Measurements from ENCODE around the gene PALM2AKAP2.

The PALM2AKAP2 gene

DNA sequence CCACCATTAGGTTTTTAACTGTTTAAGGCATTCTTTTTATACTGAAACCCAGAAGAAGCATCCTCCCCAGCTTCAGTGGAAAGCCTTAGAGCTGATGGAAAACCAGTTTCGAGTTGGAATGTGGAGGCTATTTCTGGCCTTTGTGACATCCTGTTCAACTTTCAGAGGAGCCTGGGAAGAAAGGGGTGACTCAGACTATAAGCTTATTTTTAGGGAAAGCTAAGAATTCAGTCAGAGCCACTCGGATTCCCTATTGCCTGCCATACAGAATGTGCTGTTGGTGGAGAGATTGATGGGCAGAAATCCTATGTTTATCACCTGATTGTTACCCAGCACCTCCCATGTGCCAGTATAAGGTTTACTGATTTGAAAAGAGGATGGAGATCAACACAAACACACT lies 19.8 kb downstream of the PALM2AKAP2 start:
- no peak overlapping the region for H3K9ac ChIP-seq (ENCODE audit: low read depth in 1 of 2, low read length in 2 of 2)
- no peak overlapping the region for H3K4me3 ChIP-seq (ENCODE audit: low read length in 2 of 2)
- H3K9me3 ChIP-seq (ENCODE audit: control insufficient read depth in 2 of 2, low read length in 2 of 2) = no peaks in the 10 kb centered on the region
- H3K4me1 ChIP-seq (ENCODE audit: control insufficient read depth in 2 of 2, insufficient read depth in 2 of 2, low read length in 2 of 2) = no peaks in the 10 kb centered on the region
- H3K27ac ChIP-seq (ENCODE audit: low read depth in 2 of 2, low read length in 2 of 2) = no peak overlapping the region
- no peaks in the 10 kb centered on the region for H3K27me3 ChIP-seq (ENCODE audit: control insufficient read depth in 2 of 2, insufficient read depth in 2 of 2, low read length in 2 of 2)
- no peaks in the 10 kb centered on the region for H3K36me3 ChIP-seq (ENCODE audit: control insufficient read depth in 2 of 2, insufficient read depth in 2 of 2, low read length in 2 of 2)

- Histone ChIP-seq H3K27me3 (ENCODE audit: control insufficient read depth in 2 of 2, insufficient read depth in 2 of 2, low read length in 2 of 2) (no peaks in the 10 kb centered on the region), H3K9me3 (ENCODE audit: control insufficient read depth in 2 of 2, low read length in 2 of 2) (no peaks in the 10 kb centered on the region), H3K36me3 (ENCODE audit: control insufficient read depth in 2 of 2, insufficient read depth in 2 of 2, low read length in 2 of 2) (no peaks in the 10 kb centered on the region), H3K27ac (ENCODE audit: low read depth in 2 of 2, low read length in 2 of 2) (no peak overlapping the region), H3K4me1 (ENCODE audit: control insufficient read depth in 2 of 2, insufficient read depth in 2 of 2, low read length in 2 of 2) (no peaks in the 10 kb centered on the region), H3K9ac (ENCODE audit: low read depth in 1 of 2, low read length in 2 of 2) (no peak overlapping the region), H3K4me3 (ENCODE audit: low read length in 2 of 2) (no peak overlapping the region)
These were observed 21.5 kb downstream of the PALM2AKAP2 start for GRCh38 chr9:109801484-109801883.

DNA sequence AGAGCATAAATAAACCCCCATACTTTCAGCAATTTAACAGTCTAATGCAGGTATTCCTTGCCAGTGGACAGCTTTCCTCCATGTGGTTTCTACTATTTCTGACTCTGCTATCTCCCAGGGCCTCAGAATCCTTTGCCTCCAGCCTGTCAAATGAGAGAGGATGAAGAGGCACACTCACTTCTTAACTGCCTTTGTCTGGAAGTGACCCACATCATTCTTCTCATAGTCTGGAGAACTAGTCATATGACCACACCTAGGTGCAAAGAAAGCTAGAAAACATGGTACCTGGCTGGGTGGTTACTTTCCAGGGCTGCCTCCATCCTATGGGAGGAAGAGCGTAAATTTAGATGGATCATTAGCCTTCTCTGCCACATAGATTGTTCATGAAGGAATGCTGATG lies 22.5 kb downstream of the PALM2AKAP2 start:
- no peak overlapping the region for H3K4me3 ChIP-seq (ENCODE audit: low read length in 2 of 2)
- no peaks in the 10 kb centered on the region for H3K9me3 ChIP-seq (ENCODE audit: control insufficient read depth in 2 of 2, low read length in 2 of 2)
- no peaks in the 10 kb centered on the region for H3K36me3 ChIP-seq (ENCODE audit: control insufficient read depth in 2 of 2, insufficient read depth in 2 of 2, low read length in 2 of 2)
- H3K9ac ChIP-seq (ENCODE audit: low read depth in 1 of 2, low read length in 2 of 2) = no peak overlapping the region
- H3K4me1 ChIP-seq (ENCODE audit: control insufficient read depth in 2 of 2, insufficient read depth in 2 of 2, low read length in 2 of 2) = no peaks in the 10 kb centered on the region
- no peak overlapping the region for H3K27ac ChIP-seq (ENCODE audit: low read depth in 2 of 2, low read length in 2 of 2)
- H3K27me3 ChIP-seq (ENCODE audit: control insufficient read depth in 2 of 2, insufficient read depth in 2 of 2, low read length in 2 of 2) = no peaks in the 10 kb centered on the region

DNA sequence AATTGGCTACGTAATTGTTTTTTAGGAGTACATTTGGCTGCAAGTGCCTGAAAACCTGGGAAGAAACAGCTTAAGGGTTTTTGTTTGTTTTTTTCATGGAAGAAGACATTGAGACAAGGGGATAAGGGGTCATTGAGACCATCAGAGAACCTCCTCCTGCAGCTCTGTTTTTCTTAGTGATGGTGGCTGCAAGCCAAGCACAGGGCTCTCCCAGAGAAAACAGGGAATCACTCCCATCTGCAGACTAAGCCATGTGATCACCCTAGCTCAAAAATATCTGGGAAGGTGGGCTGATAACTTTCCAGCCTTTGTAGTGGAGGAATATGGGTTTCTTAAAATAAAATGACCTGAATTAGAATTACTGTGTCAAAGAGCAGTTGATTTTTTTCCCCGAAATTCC lies 25.1 kb downstream of the PALM2AKAP2 start:
- no peaks in the 10 kb centered on the region for H3K36me3 ChIP-seq (ENCODE audit: control insufficient read depth in 2 of 2, insufficient read depth in 2 of 2, low read length in 2 of 2)
- no peak overlapping the region for H3K9ac ChIP-seq (ENCODE audit: low read depth in 1 of 2, low read length in 2 of 2)
- no peaks in the 10 kb centered on the region for H3K9me3 ChIP-seq (ENCODE audit: control insufficient read depth in 2 of 2, low read length in 2 of 2)
- no peaks in the 10 kb centered on the region for H3K27me3 ChIP-seq (ENCODE audit: control insufficient read depth in 2 of 2, insufficient read depth in 2 of 2, low read length in 2 of 2)
- H3K27ac ChIP-seq (ENCODE audit: low read depth in 2 of 2, low read length in 2 of 2) = no peak overlapping the region
- no peak overlapping the region for H3K4me3 ChIP-seq (ENCODE audit: low read length in 2 of 2)
- no peaks in the 10 kb centered on the region for H3K4me1 ChIP-seq (ENCODE audit: control insufficient read depth in 2 of 2, insufficient read depth in 2 of 2, low read length in 2 of 2)

- Histone ChIP-seq H3K9me3 (ENCODE audit: control insufficient read depth in 2 of 2, low read length in 2 of 2) (no peaks in the 10 kb centered on the region), H3K4me1 (ENCODE audit: control insufficient read depth in 2 of 2, insufficient read depth in 2 of 2, low read length in 2 of 2) (no peaks in the 10 kb centered on the region), H3K27ac (ENCODE audit: low read depth in 2 of 2, low read length in 2 of 2) (no peak overlapping the region)
These were observed 26.6 kb downstream of the PALM2AKAP2 start for GRCh38 chr9:109806506-109807115.

DNA sequence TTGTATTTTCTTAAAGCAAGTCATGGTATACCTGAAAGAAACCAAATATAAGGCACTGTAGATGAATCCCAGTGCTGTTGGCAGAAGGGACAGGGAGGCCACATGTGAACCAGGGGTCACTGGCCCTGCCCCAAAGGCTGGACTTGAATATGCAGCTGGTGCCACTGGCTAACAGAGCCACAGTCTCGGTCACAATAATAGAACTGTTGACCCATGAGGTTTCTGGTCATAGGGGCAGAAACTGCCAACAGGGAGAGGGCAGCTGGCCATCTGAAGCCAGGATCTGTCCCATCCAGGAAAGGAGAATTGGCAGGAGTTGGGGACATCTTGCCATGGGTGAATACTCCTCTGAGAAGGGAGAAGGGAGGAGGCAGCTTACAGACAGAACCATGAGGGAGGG lies 31.9 kb downstream of the PALM2AKAP2 start:
- Histone ChIP-seq H3K27me3 (ENCODE audit: control insufficient read depth in 2 of 2, insufficient read depth in 2 of 2, low read length in 2 of 2) (peaks cover 0 to 2% of the 10 kb centered on the region in 2 donors), H3K27ac (ENCODE audit: low read depth in 2 of 2, low read length in 2 of 2) (no peak overlapping the region), H3K4me3 (ENCODE audit: low read length in 2 of 2) (no peak overlapping the region), H3K36me3 (ENCODE audit: control insufficient read depth in 2 of 2, insufficient read depth in 2 of 2, low read length in 2 of 2) (no peaks in the 10 kb centered on the region), H3K4me1 (ENCODE audit: control insufficient read depth in 2 of 2, insufficient read depth in 2 of 2, low read length in 2 of 2) (no peaks in the 10 kb centered on the region), H3K9ac (ENCODE audit: low read depth in 1 of 2, low read length in 2 of 2) (no peak overlapping the region), H3K9me3 (ENCODE audit: control insufficient read depth in 2 of 2, low read length in 2 of 2) (no peaks in the 10 kb centered on the region)

More at GRCh38 chr9:109806506-109807115, 26.6 kb downstream of the PALM2AKAP2 start:
- Histone ChIP-seq H3K27me3 (ENCODE audit: control insufficient read depth in 2 of 2, insufficient read depth in 2 of 2, low read length in 2 of 2) (peaks cover 0 to 2% of the 10 kb centered on the region in 2 donors), H3K36me3 (ENCODE audit: control insufficient read depth in 2 of 2, insufficient read depth in 2 of 2, low read length in 2 of 2) (no peaks in the 10 kb centered on the region), H3K4me3 (ENCODE audit: low read length in 2 of 2) (no peak overlapping the region), H3K9ac (ENCODE audit: low read depth in 1 of 2, low read length in 2 of 2) (no peak overlapping the region)

DNA sequence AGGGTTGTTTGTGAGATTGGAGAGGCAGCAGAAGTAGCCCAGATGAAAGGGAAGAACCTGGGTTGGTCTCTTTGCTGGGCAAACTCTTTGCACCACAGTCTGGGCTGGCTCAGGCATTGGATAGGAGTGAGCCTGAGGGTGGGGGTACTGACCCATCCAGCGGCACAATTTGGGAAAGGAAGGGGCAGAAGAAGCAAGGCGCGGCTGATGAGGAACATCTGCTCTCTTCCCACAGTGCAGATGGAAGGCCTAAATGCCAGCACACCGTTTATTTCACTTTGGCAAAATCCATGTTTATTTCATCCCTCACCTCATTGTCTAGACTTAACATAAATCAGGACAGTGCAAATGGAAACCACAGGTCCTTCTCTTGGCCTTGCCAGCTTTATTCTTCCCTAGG lies 32.3 kb downstream of the PALM2AKAP2 start:
- H3K36me3 ChIP-seq (ENCODE audit: control insufficient read depth in 2 of 2, insufficient read depth in 2 of 2, low read length in 2 of 2) = no peaks in the 10 kb centered on the region
- H3K4me1 ChIP-seq (ENCODE audit: control insufficient read depth in 2 of 2, insufficient read depth in 2 of 2, low read length in 2 of 2) = no peaks in the 10 kb centered on the region
- H3K4me3 ChIP-seq (ENCODE audit: low read length in 2 of 2) = no peak overlapping the region
- no peak overlapping the region for H3K9ac ChIP-seq (ENCODE audit: low read depth in 1 of 2, low read length in 2 of 2)
- no peak overlapping the region for H3K27ac ChIP-seq (ENCODE audit: low read depth in 2 of 2, low read length in 2 of 2)
- H3K9me3 ChIP-seq (ENCODE audit: control insufficient read depth in 2 of 2, low read length in 2 of 2) = no peaks in the 10 kb centered on the region
- H3K27me3 ChIP-seq (ENCODE audit: control insufficient read depth in 2 of 2, insufficient read depth in 2 of 2, low read length in 2 of 2) = peaks cover 0 to 2% of the 10 kb centered on the region in 2 donors

- H3K9ac ChIP-seq (ENCODE audit: low read depth in 1 of 2, low read length in 2 of 2) = no peak overlapping the region
- no peak overlapping the region for H3K4me3 ChIP-seq (ENCODE audit: low read length in 2 of 2)
- no peaks in the 10 kb centered on the region for H3K9me3 ChIP-seq (ENCODE audit: control insufficient read depth in 2 of 2, low read length in 2 of 2)
- H3K36me3 ChIP-seq (ENCODE audit: control insufficient read depth in 2 of 2, insufficient read depth in 2 of 2, low read length in 2 of 2) = no peaks in the 10 kb centered on the region
- H3K27ac ChIP-seq (ENCODE audit: low read depth in 2 of 2, low read length in 2 of 2) = no peak overlapping the region
- H3K27me3 ChIP-seq (ENCODE audit: control insufficient read depth in 2 of 2, insufficient read depth in 2 of 2, low read length in 2 of 2) = peaks cover 0 to 2% of the 10 kb centered on the region in 2 donors
- H3K4me1 ChIP-seq (ENCODE audit: control insufficient read depth in 2 of 2, insufficient read depth in 2 of 2, low read length in 2 of 2) = no peaks in the 10 kb centered on the region
These were observed 32.9 kb downstream of the PALM2AKAP2 start for GRCh38 chr9:109812818-109813281.

GRCh38 chr9:109813303-109813702 lies 33.3 kb downstream of the PALM2AKAP2 start:
- Histone ChIP-seq H3K36me3 (ENCODE audit: control insufficient read depth in 2 of 2, insufficient read depth in 2 of 2, low read length in 2 of 2) (no peaks in the 10 kb centered on the region), H3K4me1 (ENCODE audit: control insufficient read depth in 2 of 2, insufficient read depth in 2 of 2, low read length in 2 of 2) (no peaks in the 10 kb centered on the region), H3K9me3 (ENCODE audit: control insufficient read depth in 2 of 2, low read length in 2 of 2) (no peaks in the 10 kb centered on the region), H3K9ac (ENCODE audit: low read depth in 1 of 2, low read length in 2 of 2) (no peak overlapping the region), H3K27ac (ENCODE audit: low read depth in 2 of 2, low read length in 2 of 2) (no peak overlapping the region), H3K4me3 (ENCODE audit: low read length in 2 of 2) (no peak overlapping the region), H3K27me3 (ENCODE audit: control insufficient read depth in 2 of 2, insufficient read depth in 2 of 2, low read length in 2 of 2) (peaks cover 0 to 2% of the 10 kb centered on the region in 2 donors)

GRCh38 chr9:109813829-109814228 lies 33.8 kb downstream of the PALM2AKAP2 start:
- Histone ChIP-seq H3K4me1 (ENCODE audit: control insufficient read depth in 2 of 2, insufficient read depth in 2 of 2, low read length in 2 of 2) (no peaks in the 10 kb centered on the region), H3K36me3 (ENCODE audit: control insufficient read depth in 2 of 2, insufficient read depth in 2 of 2, low read length in 2 of 2) (no peaks in the 10 kb centered on the region), H3K4me3 (ENCODE audit: low read length in 2 of 2) (no peak overlapping the region), H3K27me3 (ENCODE audit: control insufficient read depth in 2 of 2, insufficient read depth in 2 of 2, low read length in 2 of 2) (peaks cover 0 to 2% of the 10 kb centered on the region in 2 donors), H3K9me3 (ENCODE audit: control insufficient read depth in 2 of 2, low read length in 2 of 2) (no peaks in the 10 kb centered on the region), H3K27ac (ENCODE audit: low read depth in 2 of 2, low read length in 2 of 2) (no peak overlapping the region), H3K9ac (ENCODE audit: low read depth in 1 of 2, low read length in 2 of 2) (no peak overlapping the region)
